Natural killer cell (primary cell): Measurements from ENCODE around the gene TMEM255B. TPM values are rescaled to one million over a fixed set of nuclear protein-coding genes. Genes with fewer than 3 reads are reported as not detected.
A peak's percentile ranks its signal among the peaks of the same experiment; 100 is the strongest.

Experiments used
- ATAC-seq, 3 donors: fragments of 150-1000 bp in 2 of 3; fragments of 200-7000 bp in 1 of 3; cut with Tn5 transposase; 1 replicate in 1 of 3; 2 replicates in 2 of 3; pipeline ENCODE4 v1.10.0; 2021; ENCODE audit warnings: mild to moderate bottlenecking in 2 of 3, moderate library complexity in 2 of 3
- DNase-seq, 2 donors: peaks; one replicate each; pipeline versions ENCODE4 v3.0.0 to v3.0.0-alpha.2; 2013 to 2021; ENCODE audit warnings: mixed read lengths in 1 of 2
- H3K27ac ChIP-seq: one replicate; pipeline ENCODE4 v1.5.1; 2013; ENCODE audit warnings: mild to moderate bottlenecking, low read length
- H3K27me3 ChIP-seq: one replicate; pipeline ENCODE4 v1.6.1; 2013; ENCODE audit warnings: low read length; ENCODE audit not compliant: control insufficient read depth, insufficient read depth
- H3K36me3 ChIP-seq: one replicate; pipeline ENCODE4 v1.6.1; 2013; ENCODE audit warnings: low read length; ENCODE audit not compliant: control insufficient read depth, insufficient read depth
- H3K4me1 ChIP-seq: one replicate; pipeline ENCODE4 v1.6.1; 2013; ENCODE audit warnings: low read length; ENCODE audit not compliant: control insufficient read depth, insufficient read depth
- H3K4me3 ChIP-seq: one replicate; pipeline ENCODE4 v1.5.1; 2013; ENCODE audit warnings: low read length
- H3K9me3 ChIP-seq: one replicate; pipeline ENCODE4 v1.6.1; 2013; ENCODE audit warnings: low read length; ENCODE audit not compliant: control insufficient read depth, insufficient read depth
- H3K27ac Mint-ChIP-seq, 2 donors: one replicate each; pipeline ENCODE4 v1.8.0; 2022; ENCODE audit warnings: mild to moderate bottlenecking in 2 of 2, mixed read lengths in 2 of 2, moderate library complexity in 1 of 2
- H3K27me3 Mint-ChIP-seq, 2 donors: one replicate each; pipeline ENCODE4 v1.8.0; 2022; ENCODE audit warnings: low read depth in 2 of 2, mixed read lengths in 2 of 2
- H3K36me3 Mint-ChIP-seq: one replicate; pipeline ENCODE4 v1.8.0; 2022; ENCODE audit warnings: mixed read lengths
- H3K4me1 Mint-ChIP-seq, 2 donors: one replicate each; pipeline ENCODE4 v1.8.0; 2022; ENCODE audit warnings: mixed read lengths in 2 of 2
- H3K4me3 Mint-ChIP-seq: one replicate; pipeline ENCODE4 v1.8.0; 2022; ENCODE audit warnings: mild to moderate bottlenecking, moderate library complexity, mixed read lengths
- H3K9me3 Mint-ChIP-seq, 2 donors: one replicate each; pipeline ENCODE4 v1.8.0; 2022; ENCODE audit warnings: mixed read lengths in 2 of 2
- WGBS: methylation state at CpG from one replicate; pipeline ENCODE4 v1.1.7; 2013; ENCODE audit warnings: missing lambda C conversion rate; ENCODE audit not compliant: insufficient coverage; 5-methylcytosine and 5-hydroxymethylcytosine counted together
- intact Hi-C: fragments of 100-400 bp; cut with micrococcal nuclease; formaldehyde crosslinking; loops from one replicate; pipeline ENCODE4 v1.14.2; 2022
- total RNA-seq, 4 donors: library from RNA; stranded (reverse); fragments of 120-200 nt in 1 of 4; gene quantifications; one replicate each; pipeline versions ENCODE4 v1.2.3 to v1.2.4, GENCODE V29; 2013 to 2022
- TF ChIP-seq, protein P1 (sequence below): fragments of 200-600 bp; IDR thresholded peaks from one replicate; pipeline ENCODE4 v1.8.0; 2022; ENCODE audit warnings: antibody characterized with exemption

Gene TMEM255B
- total RNA-seq, 3 donors from 2014 or later (not counting 1 experiment from before 2014, with no cell fraction given): 0.38 to 3.0 (median 1.0) TPM

DNA sequence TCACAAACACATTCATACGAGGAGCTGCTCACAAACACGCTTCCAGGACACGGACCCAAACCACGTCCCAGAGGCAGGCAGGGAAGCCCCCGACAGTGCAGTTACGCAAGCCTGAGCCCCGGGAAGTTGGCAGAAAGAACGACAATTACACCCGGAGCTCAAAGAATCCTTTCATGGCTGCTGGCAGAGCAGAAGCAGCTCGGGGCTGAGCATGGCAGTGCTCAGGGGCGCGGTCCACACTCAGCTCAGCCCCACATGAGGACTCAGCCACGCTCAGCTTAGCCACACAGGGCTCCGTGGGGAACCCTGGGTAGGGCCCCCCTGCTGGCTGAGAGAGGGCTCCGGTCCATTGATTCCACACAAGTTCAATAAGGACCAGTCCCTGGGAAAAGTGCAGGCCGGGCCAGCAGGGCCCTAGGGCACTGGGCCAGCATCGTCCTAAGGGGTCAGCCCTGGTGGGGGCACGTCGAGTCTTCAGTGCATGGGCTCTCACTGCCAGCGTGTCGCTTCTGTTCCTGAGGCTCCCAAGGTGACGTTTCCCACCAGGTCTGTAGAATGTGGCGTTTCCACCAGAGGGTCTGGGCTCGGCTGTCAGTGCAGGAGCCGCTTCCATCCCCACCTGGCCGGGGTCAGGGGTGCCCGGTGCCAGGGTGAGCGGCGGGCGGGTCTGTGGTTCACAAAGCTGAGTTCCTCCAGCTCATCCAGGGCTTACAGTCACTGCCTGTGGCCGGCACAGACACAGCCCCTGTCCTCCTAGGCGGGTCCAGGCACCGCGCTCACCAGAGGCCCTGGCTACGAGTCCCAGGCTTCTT is 81.7 kb downstream of the TMEM255B start:
- Histone ChIP-seq H3K9me3 (peaks cover 14% of the 10 kb centered on the region), H3K27me3 (no peaks in the 10 kb centered on the region), H3K4me3 (no peak overlapping the region), H3K36me3 (no peaks in the 10 kb centered on the region), H3K4me1 (peaks cover 45% of the 10 kb centered on the region), H3K27ac (no peak overlapping the region)
- WGBS: 79% methylated on average over 35 of the region's 35 CpGs
- no peak for DNase-seq
- Mint-ChIP-seq H3K4me3 (no peak overlapping the region), H3K4me1 (peaks cover 23 to 30% of the 10 kb centered on the region in 2 donors), H3K27me3 (peaks cover 12 to 19% of the 10 kb centered on the region in 2 donors), H3K36me3 (no peaks in the 10 kb centered on the region), H3K9me3 (no peaks in the 10 kb centered on the region), H3K27ac (peak overlapping the region in 1 of 2 donors; percentile 62)
- TF ChIP-seq, protein P1, sequence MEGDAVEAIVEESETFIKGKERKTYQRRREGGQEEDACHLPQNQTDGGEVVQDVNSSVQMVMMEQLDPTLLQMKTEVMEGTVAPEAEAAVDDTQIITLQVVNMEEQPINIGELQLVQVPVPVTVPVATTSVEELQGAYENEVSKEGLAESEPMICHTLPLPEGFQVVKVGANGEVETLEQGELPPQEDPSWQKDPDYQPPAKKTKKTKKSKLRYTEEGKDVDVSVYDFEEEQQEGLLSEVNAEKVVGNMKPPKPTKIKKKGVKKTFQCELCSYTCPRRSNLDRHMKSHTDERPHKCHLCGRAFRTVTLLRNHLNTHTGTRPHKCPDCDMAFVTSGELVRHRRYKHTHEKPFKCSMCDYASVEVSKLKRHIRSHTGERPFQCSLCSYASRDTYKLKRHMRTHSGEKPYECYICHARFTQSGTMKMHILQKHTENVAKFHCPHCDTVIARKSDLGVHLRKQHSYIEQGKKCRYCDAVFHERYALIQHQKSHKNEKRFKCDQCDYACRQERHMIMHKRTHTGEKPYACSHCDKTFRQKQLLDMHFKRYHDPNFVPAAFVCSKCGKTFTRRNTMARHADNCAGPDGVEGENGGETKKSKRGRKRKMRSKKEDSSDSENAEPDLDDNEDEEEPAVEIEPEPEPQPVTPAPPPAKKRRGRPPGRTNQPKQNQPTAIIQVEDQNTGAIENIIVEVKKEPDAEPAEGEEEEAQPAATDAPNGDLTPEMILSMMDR: no peak
- intact Hi-C loops: no loop called here
- ATAC-seq: no peak

DNA sequence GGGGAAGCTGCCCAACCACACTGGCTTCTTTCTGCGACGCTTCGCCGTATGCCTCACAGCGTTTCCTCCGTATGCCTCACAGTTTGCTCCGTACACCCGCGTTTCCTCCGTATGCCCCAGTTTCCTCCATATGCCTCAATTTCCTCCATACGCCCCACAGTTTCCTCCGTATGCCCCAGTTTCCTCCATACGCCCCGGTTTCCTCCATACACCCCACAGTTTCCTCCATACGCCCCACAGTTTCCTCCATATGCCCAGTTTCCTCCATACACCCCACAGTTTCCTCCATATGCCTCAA is 82.3 kb downstream of the TMEM255B start:
- peaks cover 28 to 32% of the 10 kb centered on the region in 2 donors for H3K4me1 Mint-ChIP-seq
- H3K27me3 Mint-ChIP-seq: peaks cover 12 to 19% of the 10 kb centered on the region in 2 donors
- Histone ChIP-seq H3K4me1 (peaks cover 50% of the 10 kb centered on the region), H3K27me3 (no peaks in the 10 kb centered on the region), H3K27ac (no peak overlapping the region), H3K36me3 (no peaks in the 10 kb centered on the region), H3K4me3 (no peak overlapping the region), H3K9me3 (peaks cover 14% of the 10 kb centered on the region)
- peak in 1 of 2 donors; percentile 49 for DNase-seq
- no peak overlapping the region for H3K4me3 Mint-ChIP-seq
- peak in 2 of 3 donors; percentile 26 to 34 for ATAC-seq
- no peaks in the 10 kb centered on the region for H3K36me3 Mint-ChIP-seq
- TF ChIP-seq, protein P1: no peak
- 6% methylated on average over 15 of the region's 15 CpGs for WGBS
- intact Hi-C loops: no loop called here
- peak overlapping the region in 1 of 2 donors; percentile 62 for H3K27ac Mint-ChIP-seq
- H3K9me3 Mint-ChIP-seq: no peaks in the 10 kb centered on the region

DNA sequence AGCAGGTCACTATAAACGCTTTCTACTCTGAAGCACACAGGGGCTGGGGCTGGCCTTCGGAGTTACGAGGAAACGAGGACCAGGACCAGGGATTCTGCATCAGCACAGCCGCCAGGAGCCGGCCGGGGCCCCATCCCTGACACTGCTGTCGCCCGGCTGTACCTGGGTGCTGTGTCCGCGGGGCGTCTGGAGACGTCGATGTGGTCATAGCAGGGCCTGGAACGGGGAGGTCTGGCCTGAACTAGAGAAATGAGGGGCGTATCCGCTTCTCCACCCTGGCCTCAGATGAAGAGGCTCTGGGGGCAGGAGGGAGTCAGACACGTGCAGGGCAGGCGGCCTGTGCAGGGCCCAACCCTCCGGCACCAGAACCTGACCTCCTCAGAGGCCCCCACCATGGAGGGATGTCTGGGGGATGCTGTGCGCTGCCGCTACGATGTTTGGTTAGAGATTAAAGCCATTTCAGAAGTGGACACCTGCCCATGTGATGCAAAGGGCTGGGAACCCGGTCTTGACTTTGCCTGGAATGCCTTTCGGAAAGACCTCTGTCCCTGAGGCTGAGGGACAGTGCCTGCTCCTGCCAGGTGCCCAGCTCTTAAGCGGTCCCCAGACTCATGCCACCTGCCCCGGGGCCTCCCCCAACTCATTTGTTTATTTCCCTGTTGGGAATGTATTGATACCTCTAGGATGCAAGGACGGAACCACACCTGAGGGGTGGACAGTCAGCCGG is 83.5 kb downstream of the TMEM255B start:
- no peaks in the 10 kb centered on the region for H3K36me3 Mint-ChIP-seq
- no peak overlapping the region for H3K27ac ChIP-seq
- intact Hi-C loops: no loop called here

More for the DNA sequence above, 83.5 kb downstream of the TMEM255B start:
- Histone ChIP-seq H3K4me1 (peaks cover 59% of the 10 kb centered on the region), H3K27me3 (no peaks in the 10 kb centered on the region), H3K4me3 (no peak overlapping the region), H3K36me3 (no peaks in the 10 kb centered on the region), H3K9me3 (peaks cover 14% of the 10 kb centered on the region)
- H3K27ac Mint-ChIP-seq: peak overlapping the region in 1 of 2 donors; percentile 62
- 94% methylated on average over 29 of the region's 29 CpGs for WGBS
- DNase-seq: no peak
- H3K4me1 Mint-ChIP-seq: peaks cover 26 to 29% of the 10 kb centered on the region in 2 donors
- H3K27me3 Mint-ChIP-seq: peaks cover 12 to 14% of the 10 kb centered on the region in 2 donors
- H3K9me3 Mint-ChIP-seq: no peaks in the 10 kb centered on the region
- ATAC-seq: no peak
- no peak overlapping the region for H3K4me3 Mint-ChIP-seq
- TF ChIP-seq, protein P1: no peak
